Measurements from ENCODE around the gene DGKG. TPM values are rescaled to one million over a fixed set of nuclear protein-coding genes. Genes with fewer than 3 reads are reported as not detected.

The DGKG gene
- total and polyA plus RNA-seq, 9 of the 15 experiments (the other 6 are each of a cell fraction or from before 2014, with no cell fraction given): 0.01 to 0.36 (median 0.15) TPM

DNA sequence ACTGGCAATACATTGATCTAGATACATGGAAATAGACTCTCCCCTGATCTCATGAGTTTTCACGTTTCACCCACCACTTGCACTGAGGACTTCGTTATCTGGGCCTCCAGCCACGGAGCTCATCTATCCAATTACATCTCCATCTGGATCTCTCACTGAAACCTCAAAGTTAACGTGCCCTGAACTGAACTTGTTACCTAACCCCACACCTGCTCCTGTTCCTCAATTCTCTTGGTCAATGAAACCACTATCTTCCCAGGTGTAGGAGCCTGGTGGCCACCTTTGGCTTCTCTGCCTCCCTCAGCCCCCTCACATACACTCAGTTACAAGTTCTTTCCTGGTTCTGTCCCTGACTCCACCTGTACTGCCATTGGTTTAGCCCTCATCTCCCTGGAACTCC is 9.7 kb downstream of the DGKG start:
- no peak for DNase-seq (ENCODE audit: extremely low read depth in 1 of 4, low spot score in 3 of 4)
- ChIA-PET POLR2A (no interaction called here), CTCF (ENCODE audit: low intra/inter-chr PET ratio) (no interaction called here)
- no peak overlapping the region for H3K4me2 ChIP-seq (ENCODE audit: insufficient read depth, low read length)
- H4K20me1 ChIP-seq (replicated peaks; ENCODE audit: control insufficient read depth, insufficient read depth, low read length): peaks cover 3% of the 10 kb centered on the region; the same call in 1 of the 2 replicates
- intact Hi-C loops (cut with micrococcal nuclease): no loop called here
- no peaks in the 10 kb centered on the region for H3K79me2 ChIP-seq (ENCODE audit: control insufficient read depth, insufficient read depth, low read length)
- H3K36me3 ChIP-seq (ENCODE audit: control insufficient read depth, insufficient read depth, low read length): no peaks in the 10 kb centered on the region
- no peak overlapping the region for H3K9ac ChIP-seq (ENCODE audit: insufficient read depth in 1 of 2, low read depth in 2 of 2, low read length in 2 of 2)
- WGBS (ENCODE audit: insufficient coverage, low coverage, missing lambda C conversion rate): 0% methylated on average over 4 of the region's 4 CpGs
- H3K27ac ChIP-seq (ENCODE audit: extremely low read depth, low read depth, low read length): no peak overlapping the region
- no peaks in the 10 kb centered on the region for H3K4me1 ChIP-seq (replicated peaks in 1 of 2; ENCODE audit: control insufficient read depth in 2 of 2, insufficient read depth in 2 of 2, low read length in 2 of 2)
- no peak overlapping the region for H2AFZ ChIP-seq (ENCODE audit: low read depth, low read length)
- H3K9me3 ChIP-seq (replicated peaks; ENCODE audit: control insufficient read depth, insufficient read depth, low read depth, low read length): no peaks in the 10 kb centered on the region
- ATAC-seq: no peak
- no TSS peak for BruUV-seq (replicated peaks)
- in situ Hi-C loops (cut with MboI): no loop called here
- no peak for FAIRE-seq
- no peaks in the 10 kb centered on the region for H3K9me1 ChIP-seq (ENCODE audit: control insufficient read depth, insufficient read depth, low read length)
- H3K27me3 ChIP-seq (ENCODE audit: control insufficient read depth in 2 of 2, insufficient read depth in 2 of 2, low read length in 2 of 2): no peaks in the 10 kb centered on the region; a peak in 1 of 5 replicates
- TF ChIP-seq FUS (optimal IDR thresholded peaks at IDR 0.05; ENCODE audit: low read depth, low read length) (no peak), RCOR1 (IDR thresholded peaks at IDR 0.05; ENCODE audit: borderline replicate concordance in 1 of 2, low read depth in 2 of 2, low read length in 2 of 2) (no peak)
- H3K4me3 ChIP-seq: no peak overlapping the region

DNA sequence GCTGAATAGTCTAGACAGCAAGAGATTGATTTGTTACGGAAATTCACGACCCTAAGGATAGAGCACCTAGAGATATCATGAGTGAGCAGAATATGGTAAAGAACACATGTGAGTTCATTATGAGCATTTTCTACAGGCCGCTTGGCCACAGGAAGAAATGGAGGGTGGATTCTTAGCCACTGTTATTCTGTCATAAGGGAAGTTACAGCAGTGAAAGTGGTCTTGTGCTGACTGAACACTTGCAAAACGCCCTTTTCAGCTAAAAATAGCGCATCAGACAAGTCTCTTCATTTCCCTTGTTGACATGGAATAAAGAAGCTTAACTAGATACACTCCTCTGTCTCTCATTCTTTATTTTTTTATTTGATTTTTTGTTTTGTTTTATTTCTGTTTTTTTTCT is 19.8 kb downstream of the DGKG start:
- Histone ChIP-seq H3K9me3 (replicated peaks; ENCODE audit: control insufficient read depth, insufficient read depth, low read depth, low read length) (no peaks in the 10 kb centered on the region), H3K79me2 (ENCODE audit: control insufficient read depth, insufficient read depth, low read length) (no peaks in the 10 kb centered on the region), H2AFZ (ENCODE audit: low read depth, low read length) (no peak overlapping the region), H3K27ac (ENCODE audit: extremely low read depth, low read depth, low read length) (no peak overlapping the region), H3K4me3 (no peak overlapping the region), H3K9ac (ENCODE audit: insufficient read depth in 1 of 2, low read depth in 2 of 2, low read length in 2 of 2) (no peak overlapping the region), H3K9me1 (ENCODE audit: control insufficient read depth, insufficient read depth, low read length) (no peaks in the 10 kb centered on the region), H4K20me1 (replicated peaks; ENCODE audit: control insufficient read depth, insufficient read depth, low read length) (no peaks in the 10 kb centered on the region), H3K36me3 (ENCODE audit: control insufficient read depth, insufficient read depth, low read length) (no peaks in the 10 kb centered on the region), H3K4me1 (replicated peaks in 1 of 2; ENCODE audit: control insufficient read depth in 2 of 2, insufficient read depth in 2 of 2, low read length in 2 of 2) (no peaks in the 10 kb centered on the region), H3K4me2 (ENCODE audit: insufficient read depth, low read length) (no peak overlapping the region), H3K27me3 (ENCODE audit: control insufficient read depth in 2 of 2, insufficient read depth in 2 of 2, low read length in 2 of 2) (no peaks in the 10 kb centered on the region; a peak in 1 of 5 replicates)
- ChIA-PET POLR2A (no interaction called here), CTCF (ENCODE audit: low intra/inter-chr PET ratio) (no interaction called here)
- no TSS peak for BruUV-seq (replicated peaks)
- ATAC-seq: no peak
- no peak for FAIRE-seq
- DNase-seq (ENCODE audit: extremely low read depth in 1 of 4, low spot score in 3 of 4): no peak
- WGBS (ENCODE audit: insufficient coverage, low coverage, missing lambda C conversion rate): 1% methylated on average over 5 of the region's 5 CpGs
- in situ Hi-C loops (cut with MboI): no loop called here
- intact Hi-C loops (cut with micrococcal nuclease): no loop called here
- TF ChIP-seq PCBP2 (IDR thresholded peaks at IDR 0.05; ENCODE audit: low read depth, low read length, poor library complexity, severe bottlenecking): no peak
- TF ChIP-seq RFX1 (IDR thresholded peaks at IDR 0.05): no peak
- TF ChIP-seq, protein P1, sequence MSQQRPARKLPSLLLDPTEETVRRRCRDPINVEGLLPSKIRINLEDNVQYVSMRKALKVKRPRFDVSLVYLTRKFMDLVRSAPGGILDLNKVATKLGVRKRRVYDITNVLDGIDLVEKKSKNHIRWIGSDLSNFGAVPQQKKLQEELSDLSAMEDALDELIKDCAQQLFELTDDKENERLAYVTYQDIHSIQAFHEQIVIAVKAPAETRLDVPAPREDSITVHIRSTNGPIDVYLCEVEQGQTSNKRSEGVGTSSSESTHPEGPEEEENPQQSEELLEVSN (IDR thresholded peaks at IDR 0.05; ENCODE audit: borderline replicate concordance in 1 of 2, extremely low read depth in 1 of 2, insufficient read depth in 1 of 2, insufficient read length in 1 of 2, low read depth in 1 of 2, low read length in 1 of 2, poor library complexity in 1 of 2, severe bottlenecking in 1 of 2): no peak
- TF ChIP-seq ARID3B (CRISPR knock-in tag; IDR thresholded peaks at IDR 0.05; ENCODE audit: borderline replicate concordance): no peak
- no peak for TF ChIP-seq ZNF253 (CRISPR knock-in tag; conservative IDR thresholded peaks at IDR 0.05)
- TF ChIP-seq EGR1 (conservative IDR thresholded peaks at IDR 0.05): no peak
- TF ChIP-seq ZNF740 (CRISPR knock-in tag; IDR thresholded peaks at IDR 0.05): no peak
- no peak for TF ChIP-seq ZNF740 (tag; IDR thresholded peaks at IDR 0.05)
